GM23338 (cell line): Measurements from ENCODE around the gene APH1B. TPM values are rescaled to one million over a fixed set of nuclear protein-coding genes. Genes with fewer than 3 reads are reported as not detected.

Experiments used
- ATAC-seq: fragments of 200-7000 bp; cut with Tn5 transposase; 3 replicates; pipeline ENCODE4 v1.9.1; 2020
- DNase-seq: peaks from one replicate; pipeline ENCODE4 v3.0.0-alpha.2; 2015; ENCODE audit warnings: low spot score
- H2AFZ ChIP-seq: fragments of 200-600 bp; sonication (generic); 2 replicates; pipeline ENCODE4 v1.8.0; 2016; ENCODE audit warnings: antibody characterized with exemption, mild to moderate bottlenecking, moderate library complexity
- H3F3A ChIP-seq: fragments of 200-600 bp; sonication (generic); replicated peaks from 2 replicates; pipeline ENCODE4 v1.8.0; 2017; ENCODE audit warnings: antibody characterized with exemption, mixed run types, low read depth
- H3K27ac ChIP-seq: fragments of 200-600 bp; sonication (generic); 2 replicates; pipeline ENCODE4 v1.6.1; 2016; ENCODE audit warnings: low read depth
- H3K27me3 ChIP-seq: fragments of 200-600 bp; sonication (generic); 2 replicates; pipeline ENCODE4 v1.8.0; 2016; ENCODE audit warnings: mild to moderate bottlenecking, mixed run types, moderate library complexity; ENCODE audit not compliant: insufficient read depth
- H3K36me3 ChIP-seq: fragments of 200-600 bp; sonication (generic); 2 replicates; pipeline ENCODE4 v1.8.0; 2016; ENCODE audit warnings: mild to moderate bottlenecking; ENCODE audit not compliant: insufficient read depth
- H3K4me1 ChIP-seq: fragments of 200-600 bp; sonication (generic); 2 replicates; pipeline ENCODE4 v1.8.0; 2016; ENCODE audit warnings: mild to moderate bottlenecking, moderate library complexity; ENCODE audit not compliant: insufficient read depth
- H3K4me2 ChIP-seq: fragments of 200-600 bp; sonication (generic); 2 replicates; pipeline ENCODE4 v1.7.1; 2017; ENCODE audit warnings: mixed run types
- H3K4me3 ChIP-seq: fragments of 200-600 bp; sonication (generic); 2 replicates; pipeline ENCODE4 v1.6.1; 2016; ENCODE audit warnings: mixed run types
- H3K79me2 ChIP-seq: fragments of 200-600 bp; sonication (generic); replicated peaks from 2 replicates; pipeline ENCODE4 v1.8.0; 2017; ENCODE audit warnings: mild to moderate bottlenecking; ENCODE audit not compliant: insufficient read depth
- H3K9me2 ChIP-seq: fragments of 200-600 bp; sonication (generic); 2 replicates; pipeline ENCODE4 v1.8.0; 2017; ENCODE audit not compliant: insufficient read depth
- H4K20me1 ChIP-seq: fragments of 200-600 bp; sonication (generic); replicated peaks from 2 replicates; pipeline ENCODE4 v1.8.0; 2017; ENCODE audit warnings: mild to moderate bottlenecking; ENCODE audit not compliant: insufficient read depth
- H3K27ac Mint-ChIP-seq: 2 replicates; pipeline ENCODE4 v1.8.0; 2020; ENCODE audit warnings: inconsistent platforms, mild to moderate bottlenecking, moderate library complexity, mixed read lengths
- H3K27me3 Mint-ChIP-seq: 3 replicates; pipeline ENCODE4 v1.8.0; 2022; ENCODE audit warnings: low read depth, mild to moderate bottlenecking, moderate library complexity, mixed read lengths, inconsistent platforms; ENCODE audit not compliant: insufficient read depth, poor library complexity
- H3K36me3 Mint-ChIP-seq: 3 replicates; pipeline ENCODE4 v1.8.0; 2021; ENCODE audit warnings: low read depth, mild to moderate bottlenecking, inconsistent platforms, moderate library complexity, mixed read lengths
- H3K4me1 Mint-ChIP-seq: 3 replicates; pipeline ENCODE4 v1.8.0; 2020; ENCODE audit warnings: mild to moderate bottlenecking, inconsistent platforms, mixed read lengths
- H3K4me3 Mint-ChIP-seq: 3 replicates; pipeline ENCODE4 v1.8.0; 2021; ENCODE audit warnings: moderate library complexity, mild to moderate bottlenecking, inconsistent platforms, mixed read lengths
- H3K9me3 Mint-ChIP-seq: 3 replicates; pipeline ENCODE4 v1.8.0; 2020; ENCODE audit warnings: moderate library complexity, mild to moderate bottlenecking, inconsistent platforms, mixed read lengths
- CREB1 ChIP-seq: fragments of 250-450 bp; sonication (Bioruptor Pico); IDR thresholded peaks from 2 replicates; pipeline ENCODE4 v1.5.0; 2020; ENCODE audit warnings: low read depth, mild to moderate bottlenecking, moderate library complexity
- EZH2 ChIP-seq: fragments of 200-600 bp; sonication (generic); IDR thresholded peaks from one replicate; pipeline ENCODE4 v1.8.0; 2017; ENCODE audit warnings: antibody characterized with exemption, mild to moderate bottlenecking, low read depth; ENCODE audit not compliant: unreplicated experiment
- EZH2phosphoT487 ChIP-seq: fragments of 200-600 bp; sonication (generic); IDR thresholded peaks from one replicate; pipeline ENCODE4 v1.8.1; 2018; ENCODE audit warnings: antibody characterized with exemption; ENCODE audit not compliant: unreplicated experiment
- JUNB ChIP-seq: IDR thresholded peaks from one replicate; pipeline ENCODE4 v1.6.1; 2016; ENCODE audit warnings: antibody characterized with exemption; ENCODE audit not compliant: unreplicated experiment
- NANOG ChIP-seq: IDR thresholded peaks from 2 replicates; pipeline ENCODE4 v1.6.1; 2016; ENCODE audit warnings: antibody characterized with exemption, borderline replicate concordance
- POLR2AphosphoS5 ChIP-seq: IDR thresholded peaks from 2 replicates; pipeline ENCODE4 v1.6.1; 2016; ENCODE audit warnings: antibody characterized with exemption, low read depth
- STAT1 ChIP-seq: IDR thresholded peaks from one replicate; pipeline ENCODE4 v1.6.1; 2016; ENCODE audit warnings: antibody characterized with exemption; ENCODE audit not compliant: unreplicated experiment
- ZNF114 ChIP-seq: fragments of 250-450 bp; sonication (Bioruptor Pico); IDR thresholded peaks from 2 replicates; pipeline ENCODE4 v1.5.0; 2020; ENCODE audit warnings: mild to moderate bottlenecking, moderate library complexity
- ZNF331 ChIP-seq: fragments of 250-450 bp; sonication (Bioruptor Pico); IDR thresholded peaks from 2 replicates; pipeline ENCODE4 v1.5.0; 2020; ENCODE audit warnings: low read depth, mild to moderate bottlenecking, moderate library complexity
- polyA plus RNA-seq: library from polyadenylated mRNA; unstranded; fragments of >200 nt; fragmentation: Nextera tagmentation; extraction: Ambion mirVana; gene quantifications from 2 replicates; pipeline ENCODE4 v1.2.1, GENCODE V29; 2016
- total RNA-seq: library from RNA; depleted of rRNA; stranded (reverse); fragments of >200 nt; shearing (Covaris generic); gene quantifications from 2 replicates; pipeline ENCODE4 v1.2.3, GENCODE V29; 2014
- TF ChIP-seq, protein P1 (sequence below): IDR thresholded peaks from 2 replicates; pipeline ENCODE4 v1.6.1; 2016; ENCODE audit warnings: antibody characterized with exemption
- TF ChIP-seq, protein P2 (sequence below): IDR thresholded peaks from one replicate; pipeline ENCODE4 v1.6.1; 2018; ENCODE audit warnings: antibody characterized with exemption; ENCODE audit not compliant: unreplicated experiment
- TF ChIP-seq, protein P3 (sequence below): fragments of 250-450 bp; sonication (Bioruptor Pico); IDR thresholded peaks from 2 replicates; pipeline ENCODE4 v1.5.0; 2020; ENCODE audit warnings: mild to moderate bottlenecking, moderate library complexity
- TF ChIP-seq, protein P4 (sequence below), 2 experiments: fragments of 200-600 bp in 1 of 2; sonication (generic) in 1 of 2; conservative IDR thresholded peaks; 2 replicates each; pipeline versions ENCODE4 v1.5.1 to v1.6.1; 2016 to 2017; ENCODE audit warnings: antibody characterized with exemption in 2 of 2, low read depth in 2 of 2, mild to moderate bottlenecking in 2 of 2, moderate library complexity in 1 of 2

Gene APH1B
- total and polyA plus RNA-seq, 2 experiments from 2014 or later, result 14.3 to 24.4 TPM

DNA sequence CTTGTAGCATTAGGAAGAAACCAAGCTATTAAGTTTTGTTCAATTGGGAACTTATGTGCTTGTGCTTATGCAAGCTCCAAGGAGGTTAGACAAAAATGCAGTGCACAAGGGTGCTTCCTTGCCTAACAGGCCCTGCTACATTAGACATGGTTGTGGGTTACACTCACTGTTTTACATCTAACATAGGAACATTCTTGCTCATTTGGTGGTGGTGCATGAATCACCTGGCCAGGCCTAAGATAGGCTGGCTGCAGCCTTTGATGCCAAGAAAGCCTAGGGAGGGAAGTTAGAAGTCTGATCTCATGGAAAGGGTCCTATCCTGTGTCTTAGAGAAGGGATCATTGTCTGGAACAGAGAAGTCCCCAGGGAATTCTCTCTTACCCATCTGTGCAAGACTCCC is 60.8 kb downstream of the APH1B start:
- H3K27ac Mint-ChIP-seq, result no peak overlapping the region
- no peaks in the 10 kb centered on the region for H3K27me3 ChIP-seq
- peaks cover 2% of the 10 kb centered on the region for H3K27me3 Mint-ChIP-seq
- H3K9me3 Mint-ChIP-seq, result no peaks in the 10 kb centered on the region
- peaks cover 27% of the 10 kb centered on the region for H3K4me1 ChIP-seq
- H3K4me3 Mint-ChIP-seq, result no peak overlapping the region
- TF ChIP-seq EZH2phosphoT487 (no peak), ZNF331 (CRISPR knock-in tag) (no peak), CREB1 (CRISPR knock-in tag) (no peak), ZNF114 (CRISPR knock-in tag) (no peak), JUNB (no peak), NANOG (no peak), EZH2 (no peak), POLR2AphosphoS5 (no peak), STAT1 (no peak)
- TF ChIP-seq, protein P1, sequence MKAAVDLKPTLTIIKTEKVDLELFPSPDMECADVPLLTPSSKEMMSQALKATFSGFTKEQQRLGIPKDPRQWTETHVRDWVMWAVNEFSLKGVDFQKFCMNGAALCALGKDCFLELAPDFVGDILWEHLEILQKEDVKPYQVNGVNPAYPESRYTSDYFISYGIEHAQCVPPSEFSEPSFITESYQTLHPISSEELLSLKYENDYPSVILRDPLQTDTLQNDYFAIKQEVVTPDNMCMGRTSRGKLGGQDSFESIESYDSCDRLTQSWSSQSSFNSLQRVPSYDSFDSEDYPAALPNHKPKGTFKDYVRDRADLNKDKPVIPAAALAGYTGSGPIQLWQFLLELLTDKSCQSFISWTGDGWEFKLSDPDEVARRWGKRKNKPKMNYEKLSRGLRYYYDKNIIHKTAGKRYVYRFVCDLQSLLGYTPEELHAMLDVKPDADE, result no peak
- TF ChIP-seq, protein P2, sequence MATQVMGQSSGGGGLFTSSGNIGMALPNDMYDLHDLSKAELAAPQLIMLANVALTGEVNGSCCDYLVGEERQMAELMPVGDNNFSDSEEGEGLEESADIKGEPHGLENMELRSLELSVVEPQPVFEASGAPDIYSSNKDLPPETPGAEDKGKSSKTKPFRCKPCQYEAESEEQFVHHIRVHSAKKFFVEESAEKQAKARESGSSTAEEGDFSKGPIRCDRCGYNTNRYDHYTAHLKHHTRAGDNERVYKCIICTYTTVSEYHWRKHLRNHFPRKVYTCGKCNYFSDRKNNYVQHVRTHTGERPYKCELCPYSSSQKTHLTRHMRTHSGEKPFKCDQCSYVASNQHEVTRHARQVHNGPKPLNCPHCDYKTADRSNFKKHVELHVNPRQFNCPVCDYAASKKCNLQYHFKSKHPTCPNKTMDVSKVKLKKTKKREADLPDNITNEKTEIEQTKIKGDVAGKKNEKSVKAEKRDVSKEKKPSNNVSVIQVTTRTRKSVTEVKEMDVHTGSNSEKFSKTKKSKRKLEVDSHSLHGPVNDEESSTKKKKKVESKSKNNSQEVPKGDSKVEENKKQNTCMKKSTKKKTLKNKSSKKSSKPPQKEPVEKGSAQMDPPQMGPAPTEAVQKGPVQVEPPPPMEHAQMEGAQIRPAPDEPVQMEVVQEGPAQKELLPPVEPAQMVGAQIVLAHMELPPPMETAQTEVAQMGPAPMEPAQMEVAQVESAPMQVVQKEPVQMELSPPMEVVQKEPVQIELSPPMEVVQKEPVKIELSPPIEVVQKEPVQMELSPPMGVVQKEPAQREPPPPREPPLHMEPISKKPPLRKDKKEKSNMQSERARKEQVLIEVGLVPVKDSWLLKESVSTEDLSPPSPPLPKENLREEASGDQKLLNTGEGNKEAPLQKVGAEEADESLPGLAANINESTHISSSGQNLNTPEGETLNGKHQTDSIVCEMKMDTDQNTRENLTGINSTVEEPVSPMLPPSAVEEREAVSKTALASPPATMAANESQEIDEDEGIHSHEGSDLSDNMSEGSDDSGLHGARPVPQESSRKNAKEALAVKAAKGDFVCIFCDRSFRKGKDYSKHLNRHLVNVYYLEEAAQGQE, result no peak
- TF ChIP-seq, protein P3, sequence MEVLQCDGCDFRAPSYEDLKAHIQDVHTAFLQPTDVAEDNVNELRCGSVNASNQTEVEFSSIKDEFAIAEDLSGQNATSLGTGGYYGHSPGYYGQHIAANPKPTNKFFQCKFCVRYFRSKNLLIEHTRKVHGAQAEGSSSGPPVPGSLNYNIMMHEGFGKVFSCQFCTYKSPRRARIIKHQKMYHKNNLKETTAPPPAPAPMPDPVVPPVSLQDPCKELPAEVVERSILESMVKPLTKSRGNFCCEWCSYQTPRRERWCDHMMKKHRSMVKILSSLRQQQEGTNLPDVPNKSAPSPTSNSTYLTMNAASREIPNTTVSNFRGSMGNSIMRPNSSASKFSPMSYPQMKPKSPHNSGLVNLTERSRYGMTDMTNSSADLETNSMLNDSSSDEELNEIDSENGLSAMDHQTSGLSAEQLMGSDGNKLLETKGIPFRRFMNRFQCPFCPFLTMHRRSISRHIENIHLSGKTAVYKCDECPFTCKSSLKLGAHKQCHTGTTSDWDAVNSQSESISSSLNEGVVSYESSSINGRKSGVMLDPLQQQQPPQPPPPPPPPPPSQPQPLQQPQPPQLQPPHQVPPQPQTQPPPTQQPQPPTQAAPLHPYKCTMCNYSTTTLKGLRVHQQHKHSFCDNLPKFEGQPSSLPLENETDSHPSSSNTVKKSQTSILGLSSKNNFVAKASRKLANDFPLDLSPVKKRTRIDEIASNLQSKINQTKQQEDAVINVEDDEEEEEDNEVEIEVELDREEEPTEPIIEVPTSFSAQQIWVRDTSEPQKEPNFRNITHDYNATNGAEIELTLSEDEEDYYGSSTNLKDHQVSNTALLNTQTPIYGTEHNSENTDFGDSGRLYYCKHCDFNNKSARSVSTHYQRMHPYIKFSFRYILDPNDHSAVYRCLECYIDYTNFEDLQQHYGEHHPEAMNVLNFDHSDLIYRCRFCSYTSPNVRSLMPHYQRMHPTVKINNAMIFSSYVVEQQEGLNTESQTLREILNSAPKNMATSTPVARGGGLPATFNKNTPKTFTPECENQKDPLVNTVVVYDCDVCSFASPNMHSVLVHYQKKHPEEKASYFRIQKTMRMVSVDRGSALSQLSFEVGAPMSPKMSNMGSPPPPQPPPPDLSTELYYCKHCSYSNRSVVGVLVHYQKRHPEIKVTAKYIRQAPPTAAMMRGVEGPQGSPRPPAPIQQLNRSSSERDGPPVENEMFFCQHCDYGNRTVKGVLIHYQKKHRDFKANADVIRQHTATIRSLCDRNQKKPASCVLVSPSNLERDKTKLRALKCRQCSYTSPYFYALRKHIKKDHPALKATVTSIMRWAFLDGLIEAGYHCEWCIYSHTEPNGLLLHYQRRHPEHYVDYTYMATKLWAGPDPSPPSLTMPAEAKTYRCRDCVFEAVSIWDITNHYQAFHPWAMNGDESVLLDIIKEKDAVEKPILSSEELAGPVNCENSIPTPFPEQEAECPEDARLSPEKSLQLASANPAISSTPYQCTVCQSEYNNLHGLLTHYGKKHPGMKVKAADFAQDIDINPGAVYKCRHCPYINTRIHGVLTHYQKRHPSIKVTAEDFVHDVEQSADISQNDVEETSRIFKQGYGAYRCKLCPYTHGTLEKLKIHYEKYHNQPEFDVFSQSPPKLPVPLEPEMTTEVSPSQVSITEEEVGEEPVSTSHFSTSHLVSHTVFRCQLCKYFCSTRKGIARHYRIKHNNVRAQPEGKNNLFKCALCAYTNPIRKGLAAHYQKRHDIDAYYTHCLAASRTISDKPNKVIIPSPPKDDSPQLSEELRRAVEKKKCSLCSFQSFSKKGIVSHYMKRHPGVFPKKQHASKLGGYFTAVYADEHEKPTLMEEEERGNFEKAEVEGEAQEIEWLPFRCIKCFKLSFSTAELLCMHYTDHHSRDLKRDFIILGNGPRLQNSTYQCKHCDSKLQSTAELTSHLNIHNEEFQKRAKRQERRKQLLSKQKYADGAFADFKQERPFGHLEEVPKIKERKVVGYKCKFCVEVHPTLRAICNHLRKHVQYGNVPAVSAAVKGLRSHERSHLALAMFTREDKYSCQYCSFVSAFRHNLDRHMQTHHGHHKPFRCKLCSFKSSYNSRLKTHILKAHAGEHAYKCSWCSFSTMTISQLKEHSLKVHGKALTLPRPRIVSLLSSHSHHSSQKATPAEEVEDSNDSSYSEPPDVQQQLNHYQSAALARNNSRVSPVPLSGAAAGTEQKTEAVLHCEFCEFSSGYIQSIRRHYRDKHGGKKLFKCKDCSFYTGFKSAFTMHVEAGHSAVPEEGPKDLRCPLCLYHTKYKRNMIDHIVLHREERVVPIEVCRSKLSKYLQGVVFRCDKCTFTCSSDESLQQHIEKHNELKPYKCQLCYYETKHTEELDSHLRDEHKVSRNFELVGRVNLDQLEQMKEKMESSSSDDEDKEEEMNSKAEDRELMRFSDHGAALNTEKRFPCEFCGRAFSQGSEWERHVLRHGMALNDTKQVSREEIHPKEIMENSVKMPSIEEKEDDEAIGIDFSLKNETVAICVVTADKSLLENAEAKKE (CRISPR knock-in tag), result no peak
- TF ChIP-seq, protein P4, sequence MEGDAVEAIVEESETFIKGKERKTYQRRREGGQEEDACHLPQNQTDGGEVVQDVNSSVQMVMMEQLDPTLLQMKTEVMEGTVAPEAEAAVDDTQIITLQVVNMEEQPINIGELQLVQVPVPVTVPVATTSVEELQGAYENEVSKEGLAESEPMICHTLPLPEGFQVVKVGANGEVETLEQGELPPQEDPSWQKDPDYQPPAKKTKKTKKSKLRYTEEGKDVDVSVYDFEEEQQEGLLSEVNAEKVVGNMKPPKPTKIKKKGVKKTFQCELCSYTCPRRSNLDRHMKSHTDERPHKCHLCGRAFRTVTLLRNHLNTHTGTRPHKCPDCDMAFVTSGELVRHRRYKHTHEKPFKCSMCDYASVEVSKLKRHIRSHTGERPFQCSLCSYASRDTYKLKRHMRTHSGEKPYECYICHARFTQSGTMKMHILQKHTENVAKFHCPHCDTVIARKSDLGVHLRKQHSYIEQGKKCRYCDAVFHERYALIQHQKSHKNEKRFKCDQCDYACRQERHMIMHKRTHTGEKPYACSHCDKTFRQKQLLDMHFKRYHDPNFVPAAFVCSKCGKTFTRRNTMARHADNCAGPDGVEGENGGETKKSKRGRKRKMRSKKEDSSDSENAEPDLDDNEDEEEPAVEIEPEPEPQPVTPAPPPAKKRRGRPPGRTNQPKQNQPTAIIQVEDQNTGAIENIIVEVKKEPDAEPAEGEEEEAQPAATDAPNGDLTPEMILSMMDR (conservative IDR thresholded peaks at IDR 0.05; ENCODE audit: low read depth in 2 of 2), result no peak
- H2AFZ ChIP-seq, result no peak overlapping the region
- H3K4me3 ChIP-seq, result no peak overlapping the region
- H4K20me1 ChIP-seq, result no peaks in the 10 kb centered on the region
- H3K9me2 ChIP-seq, result peaks cover 4% of the 10 kb centered on the region; the same call in 1 of the 2 replicates
- H3F3A ChIP-seq, result no peaks in the 10 kb centered on the region
- ATAC-seq, result no peak
- no peak for DNase-seq
- no peaks in the 10 kb centered on the region for H3K36me3 ChIP-seq
- no peak overlapping the region for H3K27ac ChIP-seq
- H3K4me2 ChIP-seq, result no peak overlapping the region
- no peaks in the 10 kb centered on the region; the same call in 2 of the 3 replicates for H3K36me3 Mint-ChIP-seq
- H3K4me1 Mint-ChIP-seq, result peaks cover 39% of the 10 kb centered on the region
- H3K79me2 ChIP-seq, result no peaks in the 10 kb centered on the region
